IMR-90 (cell line): ENCODE data around the gene AFDN. TPM values are rescaled to one million over a fixed set of nuclear protein-coding genes. Genes with fewer than 3 reads are reported as not detected.

Experiments used
- ATAC-seq: fragments of 200-7000 bp; cut with Tn5 transposase; 2 replicates; pipeline ENCODE4 v1.9.1; 2020; ENCODE audit warnings: low read depth, mild to moderate bottlenecking, moderate library complexity
- BruUV-seq: library from RNA; stranded (reverse); fragments of 400-500 nt; replicated peaks from 2 replicates; lab custom pipeline; 2021; lab: Mats Ljungman, UMichigan
- CTCF ChIA-PET: fragments of 300-600 bp; formaldehyde crosslinking; extraction: SDS; loops from one replicate; lab custom pipeline; 2021; ENCODE audit warnings: antibody characterized with exemption; lab: Yijun Ruan, JAX
- POLR2A ChIA-PET: fragments of 300-600 bp; sonication (Branson Sonifier 250); formaldehyde crosslinking; loops from one replicate; lab custom pipeline; 2022; ENCODE audit warnings: antibody characterized with exemption; ENCODE audit not compliant: unreplicated experiment; lab: Charles Lee
- DNase-seq: peaks from one replicate; pipeline ENCODE4 v3.0.0; 2013
- H2AFZ ChIP-seq: replicated peaks from 2 replicates; pipeline ENCODE3; 2013; ENCODE audit warnings: low read length, mild to moderate bottlenecking; ENCODE audit not compliant: poor library complexity
- H2AK5ac ChIP-seq: 2 replicates; pipeline ENCODE4 v1.6.1; 2013; ENCODE audit warnings: low read depth, low read length, inconsistent platforms
- H2AK9ac ChIP-seq: replicated peaks from 2 replicates; pipeline ENCODE3; 2013; ENCODE audit warnings: mild to moderate bottlenecking, low read depth, low read length, moderate library complexity; ENCODE audit not compliant: poor library complexity
- H2BK120ac ChIP-seq: 2 replicates; pipeline ENCODE4 v1.6.1; 2013; ENCODE audit warnings: low read depth, low read length, inconsistent platforms
- H2BK15ac ChIP-seq: 3 replicates; pipeline ENCODE4 v1.6.1; 2013; ENCODE audit warnings: low read depth, low read length, inconsistent platforms
- H2BK20ac ChIP-seq: 2 replicates; pipeline ENCODE4 v1.6.1; 2013; ENCODE audit warnings: low read depth, mild to moderate bottlenecking, inconsistent platforms, low read length, moderate library complexity
- H2BK5ac ChIP-seq: 2 replicates; pipeline ENCODE4 v1.6.1; 2013; ENCODE audit warnings: mild to moderate bottlenecking, low read depth, low read length, inconsistent platforms; ENCODE audit not compliant: poor library complexity, severe bottlenecking
- H3K14ac ChIP-seq: replicated peaks from 2 replicates; pipeline ENCODE4 v1.6.1; 2013; ENCODE audit warnings: low read depth, low read length, inconsistent platforms
- H3K18ac ChIP-seq: 2 replicates; pipeline ENCODE4 v1.6.1; 2013; ENCODE audit warnings: low read depth, low read length, control low read depth
- H3K23ac ChIP-seq: 2 replicates; pipeline ENCODE4 v1.6.1; 2013; ENCODE audit warnings: low read depth, low read length, inconsistent platforms
- H3K27ac ChIP-seq: 2 replicates; pipeline ENCODE4 v1.5.1; 2013; ENCODE audit warnings: mild to moderate bottlenecking, control low read depth, low read length; ENCODE audit not compliant: insufficient read depth
- H3K27me3 ChIP-seq: 2 replicates; pipeline ENCODE4 v1.6.1; 2013; ENCODE audit warnings: low read length; ENCODE audit not compliant: control insufficient read depth, insufficient read depth
- H3K36me3 ChIP-seq: 2 replicates; pipeline ENCODE4 v1.6.1; 2013; ENCODE audit warnings: low read length, mixed read lengths; ENCODE audit not compliant: control insufficient read depth, insufficient read depth
- H3K4ac ChIP-seq: 2 replicates; pipeline ENCODE4 v1.6.1; 2013; ENCODE audit warnings: low read depth, low read length, inconsistent platforms
- H3K4me1 ChIP-seq: 2 replicates; pipeline ENCODE4 v1.6.1; 2013; ENCODE audit warnings: low read length, mixed read lengths; ENCODE audit not compliant: control insufficient read depth, insufficient read depth
- H3K4me2 ChIP-seq: 2 replicates; pipeline ENCODE4 v1.6.1; 2013; ENCODE audit warnings: low read depth, mild to moderate bottlenecking, control low read depth, low read length, moderate library complexity
- H3K4me3 ChIP-seq: 2 replicates; pipeline ENCODE4 v1.5.1; 2013; ENCODE audit warnings: low read depth, mild to moderate bottlenecking, control low read depth, low read length, moderate library complexity; ENCODE audit not compliant: insufficient read depth
- H3K56ac ChIP-seq: 2 replicates; pipeline ENCODE4 v1.6.1; 2013; ENCODE audit warnings: low read length, inconsistent platforms; ENCODE audit not compliant: insufficient read depth; ENCODE audit errors: extremely low read depth
- H3K79me1 ChIP-seq, 2 experiments: 2 replicates each; pipeline ENCODE4 v1.6.1; 2013; ENCODE audit warnings: low read length in 2 of 2, inconsistent platforms in 1 of 2, low read depth in 1 of 2
- H3K9ac ChIP-seq: 2 replicates; pipeline ENCODE4 v1.6.1; 2013; ENCODE audit warnings: low read depth, low read length, control low read depth
- H3K9me1 ChIP-seq: 2 replicates; pipeline ENCODE4 v1.6.1; 2013; ENCODE audit warnings: low read length, inconsistent platforms; ENCODE audit not compliant: insufficient read depth
- H3K9me3 ChIP-seq: 2 replicates; pipeline ENCODE4 v1.6.1; 2013; ENCODE audit warnings: low read length; ENCODE audit not compliant: control insufficient read depth, insufficient read depth
- H4K20me1 ChIP-seq: 2 replicates; pipeline ENCODE4 v1.6.1; 2013; ENCODE audit warnings: low read length, inconsistent platforms; ENCODE audit not compliant: insufficient read depth
- H4K5ac ChIP-seq: 2 replicates; pipeline ENCODE4 v1.6.1; 2013; ENCODE audit warnings: mild to moderate bottlenecking, low read depth, low read length, control low read depth
- H4K8ac ChIP-seq, 2 experiments: 2 replicates each; pipeline ENCODE4 v1.6.1; 2013; ENCODE audit warnings: low read depth in 2 of 2, low read length in 2 of 2, control low read depth in 1 of 2, inconsistent platforms in 1 of 2
- H4K91ac ChIP-seq: 2 replicates; pipeline ENCODE4 v1.6.1; 2013; ENCODE audit warnings: low read depth, low read length, inconsistent platforms; ENCODE audit not compliant: insufficient read depth
- CTCF ChIP-seq: conservative IDR thresholded peaks from 2 replicates; pipeline ENCODE4 v1.5.1; 2012; ENCODE audit warnings: mild to moderate bottlenecking, low read depth, low read length, improper control_type of control experiment
- ELK1 ChIP-seq: fragments of 150-350 bp; IDR thresholded peaks from 2 replicates; pipeline ENCODE4 v1.6.1; 2016; ENCODE audit warnings: low read depth, mild to moderate bottlenecking, low read length, moderate library complexity, borderline replicate concordance
- WGBS, 2 experiments: methylation state at CpG; one replicate each; pipeline versions ENCODE4 v1.1.5 to v1.1.7; 2013; ENCODE audit warnings: missing lambda C conversion rate in 2 of 2; ENCODE audit not compliant: insufficient read length in 1 of 2; ENCODE audit errors: extremely low coverage in 2 of 2; 5-methylcytosine and 5-hydroxymethylcytosine counted together
- dilution Hi-C: fragments of 300-500 bp; cut with HindIII; formaldehyde crosslinking; loops from one replicate; pipeline ENCODE4 v1.14.3; 2018; ENCODE audit warnings: low sequenced_read_pairs; ENCODE audit not compliant: unreplicated experiment
- in situ Hi-C: fragments of 300-500 bp; cut with MboI; formaldehyde crosslinking; loops from 3 replicates; pipeline ENCODE4 v1.14.3; 2019; ENCODE audit warnings: low sequenced_read_pairs, inconsistent platforms, mixed read lengths
- intact Hi-C: fragments of 100-400 bp; cut with micrococcal nuclease; formaldehyde crosslinking; loops from 2 replicates; pipeline ENCODE4 v1.10.0; 2022
- polyA plus RNA-seq, 3 experiments: library from polyadenylated mRNA; depleted of rRNA; stranded (reverse); fragments of >200 nt; gene quantifications; 2 replicates each; pipeline ENCODE4 v1.2.3, GENCODE V29; 2012; ENCODE audit warnings: low replicate concordance in 1 of 3
- total RNA-seq: library from RNA; depleted of rRNA; stranded (reverse); fragments of >200 nt; gene quantifications from 2 replicates; pipeline ENCODE4 v1.2.3, GENCODE V29; 2012

Gene AFDN
- total and polyA plus RNA-seq, 2 of the 4 experiments (the other 2 are of a cell fraction): 11.6 to 20.8 TPM

- TF ChIP-seq ELK1: no peak
Observed at GRCh38 chr6:167827583-167828324, 1.0 kb downstream of the AFDN start (continued).

- H2AK9ac ChIP-seq: no peak overlapping the region
- no peak overlapping the region for H3K18ac ChIP-seq
- H3K23ac ChIP-seq: peak overlapping the region; percentile 69; the same call in 1 of the 2 replicates
Observed at GRCh38 chr6:167828325-167828956, 1.7 kb downstream of the AFDN start.

More at GRCh38 chr6:167828325-167828956, 1.7 kb downstream of the AFDN start:
- no peak overlapping the region for H4K8ac ChIP-seq
- H4K5ac ChIP-seq: no peak overlapping the region
- H2BK20ac ChIP-seq: no peak overlapping the region
- no peak overlapping the region for H2AFZ ChIP-seq
- no peak overlapping the region for H2BK15ac ChIP-seq
- ATAC-seq (no peak), DNase-seq (no peak)
- no TSS peak for BruUV-seq
- CTCF ChIA-PET: no interaction called here
- no peak overlapping the region for H3K14ac ChIP-seq
- H3K56ac ChIP-seq: no peak overlapping the region
- H3K4me3 ChIP-seq: no peak overlapping the region
- no CpG with 5 or more reads among the region's 4 CpGs for WGBS, 2 experiments
- no peak for TF ChIP-seq CTCF
- H3K36me3 ChIP-seq: no peaks in the 10 kb centered on the region
- peaks cover 4 to 18% of the 10 kb centered on the region in 2 experiments for H3K79me1 ChIP-seq
- POLR2A ChIA-PET: interaction anchor here (0.7 kb wide), 1 partner anchor 36 kb away, joined by 4 read pairs; no protein-coding TSS in a partner anchor
- no peak overlapping the region for H3K27ac ChIP-seq
- no peak overlapping the region for H3K9ac ChIP-seq
- H2AK5ac ChIP-seq: 0 out of 2 replicates have a peak overlapping the region, but pooled peaks have one; percentile 43
- peak overlapping the region; percentile 57; the same call in 1 of the 2 replicates for H3K4me2 ChIP-seq
- H3K4ac ChIP-seq: no peak overlapping the region
- no peaks in the 10 kb centered on the region; the same call in 1 of the 2 replicates for H3K27me3 ChIP-seq
- in situ Hi-C loops (no loop called here), intact Hi-C loops (loop anchor here (10.0 kb wide), 1 partner anchor 206 kb away; no protein-coding TSS in a partner anchor), dilution Hi-C loops (no loop called here)
- no peak overlapping the region for H2BK5ac ChIP-seq
- peaks cover 18% of the 10 kb centered on the region for H4K20me1 ChIP-seq
- H3K9me1 ChIP-seq: no peaks in the 10 kb centered on the region
- peaks cover 2% of the 10 kb centered on the region; the same call in 1 of the 2 replicates for H3K4me1 ChIP-seq
- H4K91ac ChIP-seq: no peak overlapping the region
- H2BK120ac ChIP-seq: no peak overlapping the region
- H3K9me3 ChIP-seq: no peaks in the 10 kb centered on the region
